Coronary artery (tissue), 2 donors: Measurements from ENCODE around the gene PCMTD2.
"Not testable (repeated sequence)": the region's sequence is repeated elsewhere in the genome, so short reads cannot be mapped to it uniquely, and the experiment has no call there.

Source experiments
- DNase-seq: peaks from one replicate; pipeline ENCODE4 v3.0.0-alpha.2; 2017; ENCODE audit warnings: low spot score
- H3K27ac ChIP-seq, 2 donors: fragments of 200-600 bp; sonication (generic); one replicate each; pipeline ENCODE4 v1.5.1; 2016 to 2019
- H3K4me3 ChIP-seq: fragments of 200-600 bp; sonication (generic); 2 replicates; pipeline ENCODE4 v1.5.1; 2016; ENCODE audit warnings: mild to moderate bottlenecking, moderate library complexity
- TF ChIP-seq, protein P1 (sequence below): fragments of 200-600 bp; sonication (generic); IDR thresholded peaks from one replicate; pipeline ENCODE4 v1.5.1; 2019; ENCODE audit warnings: antibody characterized with exemption

The PCMTD2 gene

GRCh38 chr20:64276817-64277216, 21.3 kb downstream of the PCMTD2 start:
- DNase-seq, result no peak
- Histone ChIP-seq H3K4me3 (no peak overlapping the region), H3K27ac (no peak overlapping the region)
- TF ChIP-seq, protein P1, sequence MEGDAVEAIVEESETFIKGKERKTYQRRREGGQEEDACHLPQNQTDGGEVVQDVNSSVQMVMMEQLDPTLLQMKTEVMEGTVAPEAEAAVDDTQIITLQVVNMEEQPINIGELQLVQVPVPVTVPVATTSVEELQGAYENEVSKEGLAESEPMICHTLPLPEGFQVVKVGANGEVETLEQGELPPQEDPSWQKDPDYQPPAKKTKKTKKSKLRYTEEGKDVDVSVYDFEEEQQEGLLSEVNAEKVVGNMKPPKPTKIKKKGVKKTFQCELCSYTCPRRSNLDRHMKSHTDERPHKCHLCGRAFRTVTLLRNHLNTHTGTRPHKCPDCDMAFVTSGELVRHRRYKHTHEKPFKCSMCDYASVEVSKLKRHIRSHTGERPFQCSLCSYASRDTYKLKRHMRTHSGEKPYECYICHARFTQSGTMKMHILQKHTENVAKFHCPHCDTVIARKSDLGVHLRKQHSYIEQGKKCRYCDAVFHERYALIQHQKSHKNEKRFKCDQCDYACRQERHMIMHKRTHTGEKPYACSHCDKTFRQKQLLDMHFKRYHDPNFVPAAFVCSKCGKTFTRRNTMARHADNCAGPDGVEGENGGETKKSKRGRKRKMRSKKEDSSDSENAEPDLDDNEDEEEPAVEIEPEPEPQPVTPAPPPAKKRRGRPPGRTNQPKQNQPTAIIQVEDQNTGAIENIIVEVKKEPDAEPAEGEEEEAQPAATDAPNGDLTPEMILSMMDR, result no peak

GRCh38 chr20:64277571-64278316, 22.2 kb downstream of the PCMTD2 start:
- H3K27ac ChIP-seq, result no peak overlapping the region
- TF ChIP-seq, protein P1, result no peak
- no peak overlapping the region for H3K4me3 ChIP-seq
- no peak for DNase-seq

DNA sequence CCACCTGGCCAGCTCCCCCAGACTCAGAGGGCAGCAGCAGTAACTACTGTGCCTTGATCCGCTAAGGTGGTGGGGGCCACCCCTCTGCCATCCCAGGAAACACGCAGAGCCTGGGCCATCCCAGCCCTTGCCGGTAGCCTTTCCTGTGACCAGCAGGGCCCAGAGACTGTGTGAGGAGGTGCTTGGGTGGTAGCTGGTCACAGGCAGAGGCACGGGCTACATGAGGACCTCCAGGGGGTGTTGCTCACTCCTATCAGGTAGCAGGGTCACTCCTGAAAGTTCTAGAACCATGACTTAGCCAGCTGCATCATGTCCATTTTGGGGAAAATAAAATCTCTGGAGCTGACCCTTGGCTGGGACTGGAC, 22.8 kb downstream of the PCMTD2 start:
- Histone ChIP-seq H3K4me3 (no peak overlapping the region), H3K27ac (no peak overlapping the region)
- DNase-seq, result no peak
- TF ChIP-seq, protein P1, result no peak

- Histone ChIP-seq H3K4me3 (no peak overlapping the region), H3K27ac (no peak overlapping the region)
- TF ChIP-seq, protein P1, result no peak
Measured at GRCh38 chr20:64279826-64280459, 24.4 kb downstream of the PCMTD2 start.

GRCh38 chr20:64280460-64280843, 24.9 kb downstream of the PCMTD2 start:
- no peak for DNase-seq
- TF ChIP-seq, protein P1, result no peak
- H3K27ac ChIP-seq, result no peak overlapping the region
- no peak overlapping the region for H3K4me3 ChIP-seq

More at GRCh38 chr20:64279826-64280459, 24.4 kb downstream of the PCMTD2 start:
- no peak for DNase-seq

DNA sequence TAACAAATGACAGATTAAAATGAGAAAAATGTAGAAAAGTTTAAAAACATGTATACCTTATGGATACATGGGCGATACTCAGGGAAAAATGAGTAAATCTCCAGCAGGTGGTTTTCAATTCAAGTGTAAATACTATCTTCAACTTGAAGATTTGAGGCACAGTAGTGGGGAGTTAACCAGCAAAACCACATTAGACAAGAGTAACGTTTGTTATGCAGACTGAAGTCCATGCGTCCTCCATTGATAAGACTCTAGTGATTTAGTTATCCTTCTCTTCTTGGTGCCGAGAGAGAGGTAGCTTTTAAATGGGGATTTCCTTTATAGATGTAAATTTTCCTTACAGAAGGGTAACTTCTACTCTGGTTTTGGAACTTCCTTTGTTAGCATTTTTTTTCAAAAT, 28.1 kb downstream of the PCMTD2 start:
- TF ChIP-seq, protein P1, result no peak
- H3K4me3 ChIP-seq, result no peak overlapping the region
- DNase-seq, result no peak
- H3K27ac ChIP-seq, result no peak overlapping the region

- not testable (repeated sequence) for H3K27ac ChIP-seq, H3K4me3 ChIP-seq
- DNase-seq, result peak; percentile 74
Measured at GRCh38 chr20:64285579-64286446, 30.3 kb downstream of the PCMTD2 start.

DNA sequence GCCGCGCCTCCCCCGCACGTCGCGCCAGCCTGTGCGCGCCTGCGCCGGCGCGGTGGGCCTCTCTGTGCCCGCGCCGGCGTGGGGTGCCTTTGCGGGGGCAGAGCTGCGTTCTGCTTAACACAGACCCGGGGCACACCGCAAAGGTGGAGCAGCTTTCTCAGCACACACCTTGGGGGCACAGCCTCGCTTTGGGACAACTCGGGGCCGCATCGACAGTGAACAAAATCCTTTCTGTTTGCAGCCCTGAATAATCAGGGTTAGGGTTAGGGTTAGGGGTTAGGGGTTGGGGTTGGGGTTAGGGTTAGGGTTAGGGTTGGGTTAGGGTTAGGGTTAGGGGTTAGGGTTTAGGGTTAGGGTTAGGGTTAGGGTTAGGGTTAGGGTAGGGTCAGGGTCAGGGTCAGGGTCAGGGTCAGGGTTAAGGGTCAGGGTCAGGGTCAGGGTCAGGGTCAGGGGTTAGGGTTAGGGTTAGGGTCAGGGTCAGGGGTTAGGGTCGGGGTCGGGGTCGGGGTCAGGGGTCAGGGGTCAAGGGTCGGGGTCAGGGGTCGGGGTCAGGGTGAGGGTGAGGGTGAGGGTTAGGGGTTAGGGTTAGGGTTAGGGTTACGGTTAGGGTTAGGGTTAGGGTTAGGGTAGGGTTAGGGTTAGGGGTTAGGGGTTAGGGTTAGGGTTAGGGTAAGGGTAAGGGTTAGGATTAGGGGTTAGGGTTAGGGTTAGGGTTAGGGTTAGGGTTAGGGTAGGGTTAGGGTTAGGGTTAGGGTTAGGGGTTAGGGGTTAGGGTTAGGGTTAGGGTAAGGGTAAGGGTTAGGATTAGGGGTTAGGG, 31.1 kb downstream of the PCMTD2 start:
- H3K27ac ChIP-seq, H3K4me3 ChIP-seq: not testable (repeated sequence)
- DNase-seq, result peak; percentile 72

- DNase-seq, H3K27ac ChIP-seq, H3K4me3 ChIP-seq: not testable (repeated sequence)
Measured at GRCh38 chr20:64287264-64287590, 31.7 kb downstream of the PCMTD2 start.

GRCh38 chr20:64292167-64292566, 36.6 kb downstream of the PCMTD2 start:
- not testable (repeated sequence) for DNase-seq, H3K27ac ChIP-seq

More at GRCh38 chr20:64292167-64292566, 36.6 kb downstream of the PCMTD2 start:
- not testable (repeated sequence) for H3K4me3 ChIP-seq
